Measurements from ENCODE around the gene FOXS1. TPM values are rescaled to one million over a fixed set of nuclear protein-coding genes. Genes with fewer than 3 reads are reported as not detected.

Gene FOXS1
- polyA plus RNA-seq, 3 donors = not detected

- H3K4me1 Mint-ChIP-seq = peaks cover 4% of the 10 kb centered on the region
- H3K4me1 ChIP-seq (ENCODE audit: control insufficient read depth in 1 of 2, insufficient read depth in 2 of 2, low read length in 2 of 2) = peaks cover 3 to 9% of the 10 kb centered on the region in 2 donors
- H3K9me3 Mint-ChIP-seq = peaks cover 0 to 2% (median 0%) of the 10 kb centered on the region in 7 donors
- no peak for DNase-seq
- TF ChIP-seq CTCF (IDR thresholded peaks at IDR 0.05) = no peak
- intact Hi-C loops (cut with micrococcal nuclease) = loop anchor here in 1 of 2 donors (5.0 to 10.0 kb wide), 2 partner anchors 131 to 213 kb away; partner anchors contain the start of gene PDRG1
- peaks cover 2 to 8% (median 3%) of the 10 kb centered on the region in 3 donors for H3K27me3 Mint-ChIP-seq (ENCODE audit: low read depth in 3 of 3)
- WGBS (ENCODE audit: insufficient coverage) = 35% methylated on average over 4 of the region's 5 CpGs
- H3K36me3 Mint-ChIP-seq = no peaks in the 10 kb centered on the region
- H4K20me1 ChIP-seq (ENCODE audit: insufficient read depth, low read length) = no peaks in the 10 kb centered on the region
- H3K79me2 ChIP-seq (ENCODE audit: insufficient read depth, low read length) = no peaks in the 10 kb centered on the region
- no peak overlapping the region for H3K27ac Mint-ChIP-seq
- no peak overlapping the region for H3K9ac ChIP-seq (ENCODE audit: insufficient read depth, low read length, poor library complexity, severe bottlenecking)
- no peaks in the 10 kb centered on the region for H3K36me3 ChIP-seq (replicated peaks in 1 of 2; ENCODE audit: control insufficient read depth in 1 of 2, insufficient read depth in 2 of 2, low read length in 2 of 2)
- H3K4me3 ChIP-seq (replicated peaks in 1 of 3; ENCODE audit: low read depth in 2 of 3, low read length in 3 of 3) = no peak overlapping the region
- no peak overlapping the region for H3K27ac ChIP-seq (ENCODE audit: low read depth in 1 of 2, low read length in 2 of 2)
- H3K9me3 ChIP-seq (replicated peaks in 1 of 2; ENCODE audit: control insufficient read depth in 1 of 2, insufficient read depth in 1 of 2, low read length in 2 of 2) = no peaks in the 10 kb centered on the region
- no peak overlapping the region for H2AFZ ChIP-seq (ENCODE audit: insufficient read depth, low read depth, low read length, poor library complexity, severe bottlenecking)
- H3K4me3 Mint-ChIP-seq = no peak overlapping the region
- no peak overlapping the region for H3K4me2 ChIP-seq (replicated peaks; ENCODE audit: extremely low read depth, low read length, poor library complexity, severe bottlenecking)
- peaks cover 0 to 6% of the 10 kb centered on the region in 2 donors for H3K27me3 ChIP-seq (ENCODE audit: control insufficient read depth in 2 of 2, insufficient read depth in 2 of 2, low read length in 2 of 2)
These were observed 24.0 kb downstream of the FOXS1 start for GRCh38 chr20:31821427-31821826.

- Histone ChIP-seq H3K4me1 (ENCODE audit: control insufficient read depth in 1 of 2, insufficient read depth in 2 of 2, low read length in 2 of 2) (peaks cover 3 to 9% of the 10 kb centered on the region in 2 donors), H3K27me3 (ENCODE audit: control insufficient read depth in 2 of 2, insufficient read depth in 2 of 2, low read length in 2 of 2) (peaks cover 0 to 6% of the 10 kb centered on the region in 2 donors), H3K79me2 (ENCODE audit: insufficient read depth, low read length) (no peaks in the 10 kb centered on the region), H3K4me3 (replicated peaks in 1 of 3; ENCODE audit: low read depth in 2 of 3, low read length in 3 of 3) (no peak overlapping the region), H3K4me2 (replicated peaks; ENCODE audit: extremely low read depth, low read length, poor library complexity, severe bottlenecking) (no peak overlapping the region), H3K9me3 (replicated peaks in 1 of 2; ENCODE audit: control insufficient read depth in 1 of 2, insufficient read depth in 1 of 2, low read length in 2 of 2) (no peaks in the 10 kb centered on the region), H3K9ac (ENCODE audit: insufficient read depth, low read length, poor library complexity, severe bottlenecking) (no peak overlapping the region), H3K36me3 (replicated peaks in 1 of 2; ENCODE audit: control insufficient read depth in 1 of 2, insufficient read depth in 2 of 2, low read length in 2 of 2) (no peaks in the 10 kb centered on the region), H3K27ac (ENCODE audit: low read depth in 1 of 2, low read length in 2 of 2) (no peak overlapping the region), H2AFZ (ENCODE audit: insufficient read depth, low read depth, low read length, poor library complexity, severe bottlenecking) (no peak overlapping the region), H4K20me1 (ENCODE audit: insufficient read depth, low read length) (no peaks in the 10 kb centered on the region)
- H3K36me3 Mint-ChIP-seq = no peaks in the 10 kb centered on the region
- H3K27me3 Mint-ChIP-seq (ENCODE audit: low read depth in 3 of 3) = peaks cover 2 to 8% (median 3%) of the 10 kb centered on the region in 3 donors
- intact Hi-C loops (cut with micrococcal nuclease) = loop anchor here in 1 of 2 donors (5.0 to 10.0 kb wide), 2 partner anchors 132 to 215 kb away; partner anchors contain the start of gene PDRG1
- no peak for DNase-seq
- H3K4me1 Mint-ChIP-seq = peaks cover 4% of the 10 kb centered on the region
- H3K4me3 Mint-ChIP-seq = no peak overlapping the region
- peaks cover 0 to 2% (median 0%) of the 10 kb centered on the region in 7 donors for H3K9me3 Mint-ChIP-seq
- no peak overlapping the region for H3K27ac Mint-ChIP-seq
- no peak for TF ChIP-seq CTCF (IDR thresholded peaks at IDR 0.05)
- WGBS (ENCODE audit: insufficient coverage) = 92% methylated on average over 3 of the region's 6 CpGs
These were observed 25.2 kb downstream of the FOXS1 start for GRCh38 chr20:31820228-31820627.

Measured in CD14-positive monocyte (primary cell).